Gastroesophageal sphincter (tissue), 4 donors: ENCODE results near the gene MMP11. TPM values are rescaled to one million over a fixed set of nuclear protein-coding genes. Genes with fewer than 3 reads are reported as not detected.

ENCODE experiments used
- ATAC-seq: fragments of 150-250 bp; one replicate; pipeline ENCODE4 v1.9.1; 2016; ENCODE audit warnings: mild to moderate bottlenecking, moderate library complexity
- H3K27ac ChIP-seq, 4 donors: fragments of 200-600 bp; sonication (generic) in 3 of 4; 1 replicate in 3 of 4; 2 replicates in 1 of 4; pipeline ENCODE4 v1.5.1; 2016 to 2019
- H3K27me3 ChIP-seq: fragments of 200-600 bp; sonication (generic); one replicate; pipeline ENCODE4 v1.5.1; 2019
- H3K36me3 ChIP-seq, 2 donors: fragments of 200-600 bp; sonication (generic); one replicate each; pipeline ENCODE4 v1.5.1; 2019; ENCODE audit warnings: control low read depth in 1 of 2
- H3K4me1 ChIP-seq, 3 donors: fragments of 200-600 bp; sonication (generic); 1 replicate in 2 of 3; 2 replicates in 1 of 3; pipeline ENCODE4 v1.5.1; 2016 to 2019; ENCODE audit warnings: control low read depth in 2 of 3
- H3K4me3 ChIP-seq, 2 donors: fragments of 200-600 bp; sonication (generic); one replicate each; pipeline ENCODE4 v1.5.1; 2019; ENCODE audit warnings: mild to moderate bottlenecking in 1 of 2, moderate library complexity in 1 of 2
- H3K9me3 ChIP-seq, 3 donors: fragments of 200-600 bp; sonication (generic); one replicate each; pipeline ENCODE4 v1.5.1; 2017 to 2019; ENCODE audit warnings: control low read depth in 2 of 3
- CTCF ChIP-seq, 4 experiments: fragments of 200-600 bp in 2 of 4; fragments of 450-650 bp in 2 of 4; sonication (generic) in 1 of 4; IDR thresholded peaks; one replicate each; pipeline ENCODE4 v1.5.1; 2017 to 2019; ENCODE audit warnings: antibody characterized with exemption in 4 of 4, mild to moderate bottlenecking in 2 of 4, moderate library complexity in 2 of 4
- EP300 ChIP-seq: sonication (generic); formaldehyde crosslinking; IDR thresholded peaks from one replicate; pipeline ENCODE4 v1.6.1; 2017; ENCODE audit warnings: antibody characterized with exemption, mild to moderate bottlenecking
- POLR2A ChIP-seq, 2 donors: fragments of 450-650 bp; IDR thresholded peaks; one replicate each; pipeline ENCODE4 v1.6.1; 2017; ENCODE audit warnings: antibody characterized with exemption in 2 of 2, mild to moderate bottlenecking in 2 of 2, moderate library complexity in 1 of 2
- POLR2AphosphoS5 ChIP-seq: sonication (generic); formaldehyde crosslinking; IDR thresholded peaks from one replicate; pipeline ENCODE4 v1.6.1; 2017; ENCODE audit warnings: antibody characterized with exemption
- WGBS, 2 donors: methylation state at CpG; one replicate each; pipeline ENCODE4 v1.1.5; 2018; ENCODE audit warnings: low coverage in 1 of 2; 5-methylcytosine and 5-hydroxymethylcytosine counted together
- total RNA-seq, 4 donors: library from RNA; depleted of rRNA; stranded (reverse); fragments of >200 nt; gene quantifications; one replicate each; pipeline ENCODE4 v1.1.0, GENCODE V29; 2016

MMP11 gene
- total RNA-seq, 4 donors from 2014 or later, result 2.3 to 11.0 (median 9.7) TPM

GRCh38 chr22:23759566-23759965 lies 13.1 kb upstream of the MMP11 start:
- WGBS, 2 donors, result 81 to 96% methylated on average over 4 of the region's 4 CpGs
- no peaks in the 10 kb centered on the region for H3K9me3 ChIP-seq
- ATAC-seq, result no peak

GRCh38 chr22:23760056-23760455 lies 12.6 kb upstream of the MMP11 start:
- H3K9me3 ChIP-seq, result no peaks in the 10 kb centered on the region
- WGBS, 2 donors, result 75 to 88% methylated on average over 2 to 3 of the region's 6 CpGs
- no peaks in the 10 kb centered on the region for H3K27me3 ChIP-seq
- H3K27ac ChIP-seq, result no peak overlapping the region
- peaks cover 0 to 27% (median 0%) of the 10 kb centered on the region in 3 donors for H3K4me1 ChIP-seq
- no peak overlapping the region for H3K4me3 ChIP-seq
- no peak for ATAC-seq
- H3K36me3 ChIP-seq, result no peaks in the 10 kb centered on the region
- TF ChIP-seq CTCF (IDR thresholded peaks at IDR 0.05) (no peak), POLR2A (IDR thresholded peaks at IDR 0.05) (no peak), EP300 (no peak), POLR2AphosphoS5 (no peak)

More at GRCh38 chr22:23759566-23759965, 13.1 kb upstream of the MMP11 start:
- Histone ChIP-seq H3K4me1 (peaks cover 0 to 22% (median 0%) of the 10 kb centered on the region in 3 donors), H3K4me3 (no peak overlapping the region), H3K27me3 (no peaks in the 10 kb centered on the region), H3K36me3 (no peaks in the 10 kb centered on the region), H3K27ac (no peak overlapping the region)
- no peak for TF ChIP-seq EP300
- no peak for TF ChIP-seq CTCF (IDR thresholded peaks at IDR 0.05)
- no peak for TF ChIP-seq POLR2AphosphoS5
- no peak for TF ChIP-seq POLR2A (IDR thresholded peaks at IDR 0.05)

- peaks cover 0 to 3% of the 10 kb centered on the region in 2 donors for H3K36me3 ChIP-seq
- ATAC-seq, result no peak
- no peaks in the 10 kb centered on the region for H3K9me3 ChIP-seq
- peak within 1 kb of the TSS in 1 of 2 donors; percentile 32 for H3K4me3 ChIP-seq
- WGBS, 2 donors, result 27 to 48% methylated on average over 3 to 6 of the region's 23 CpGs
- peaks cover 0 to 56% (median 0%) of the 10 kb centered on the region in 3 donors for H3K4me1 ChIP-seq
- no peak for TF ChIP-seq EP300
- TF ChIP-seq POLR2A (IDR thresholded peaks at IDR 0.05), result no peak
- no peak for TF ChIP-seq CTCF (IDR thresholded peaks at IDR 0.05)
- no peak for TF ChIP-seq POLR2AphosphoS5
- no peaks in the 10 kb centered on the region for H3K27me3 ChIP-seq
- H3K27ac ChIP-seq, result peak within 1 kb of the TSS in 3 of 4 donors; percentile 26 to 53 (median 44)
These were observed 9.6 kb upstream of the MMP11 start, which contains the start of gene C22orf15 for GRCh38 chr22:23762842-23763578. TSS of gene C22orf15 (plus strand) at chr22:23762990. CDS start at chr22:23763307, 317 bp downstream.

GRCh38 chr22:23763579-23763945 lies 9.1 kb upstream of the MMP11 start:
- Histone ChIP-seq H3K9me3 (no peaks in the 10 kb centered on the region), H3K4me3 (peak overlapping the region in 1 of 2 donors; percentile 32), H3K27ac (peak overlapping the region in 3 of 4 donors; percentile 26 to 53 (median 44)), H3K36me3 (peaks cover 0 to 3% of the 10 kb centered on the region in 2 donors), H3K4me1 (peaks cover 0 to 62% (median under 1%) of the 10 kb centered on the region in 3 donors), H3K27me3 (no peaks in the 10 kb centered on the region)
- no peak for TF ChIP-seq CTCF (IDR thresholded peaks at IDR 0.05)
- TF ChIP-seq POLR2AphosphoS5, result no peak
- TF ChIP-seq EP300, result no peak
- no peak for TF ChIP-seq POLR2A (IDR thresholded peaks at IDR 0.05)
- 40% methylated on average over 1 of the region's 17 CpGs; no CpG with 5 or more reads in 1 of the 2 donors for WGBS, 2 donors
- no peak for ATAC-seq
